Measurements from ENCODE around the gene CDKAL1. TPM values are rescaled to one million over a fixed set of nuclear protein-coding genes. Genes with fewer than 3 reads are reported as not detected.
"Not testable (repeated sequence)": the region's sequence is repeated elsewhere in the genome, so short reads cannot be mapped to it uniquely, and the experiment has no call there.

CDKAL1 gene
- total RNA-seq, 1 donor = 26.8 TPM

DNA sequence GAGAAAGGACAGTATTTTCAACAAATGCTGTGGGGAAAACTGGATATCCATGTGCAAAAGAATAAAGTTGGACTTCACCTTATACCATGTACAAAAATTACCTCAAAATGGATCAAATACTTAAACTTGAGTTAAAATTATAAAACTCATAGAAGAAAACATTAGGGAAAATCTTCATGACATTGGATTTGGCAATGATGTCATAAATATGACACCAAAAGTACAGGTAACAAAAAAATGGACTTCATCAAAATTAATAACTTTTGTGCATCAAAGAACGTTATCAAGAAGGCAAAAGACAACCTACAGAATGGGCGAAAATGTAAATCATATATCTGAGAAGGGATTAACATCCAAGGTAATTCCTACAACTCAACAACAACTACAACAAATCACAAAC lies 704.0 kb downstream of the CDKAL1 start:
- DNase-seq (ENCODE audit: low read depth) = no peak
- TF ChIP-seq, protein P1, sequence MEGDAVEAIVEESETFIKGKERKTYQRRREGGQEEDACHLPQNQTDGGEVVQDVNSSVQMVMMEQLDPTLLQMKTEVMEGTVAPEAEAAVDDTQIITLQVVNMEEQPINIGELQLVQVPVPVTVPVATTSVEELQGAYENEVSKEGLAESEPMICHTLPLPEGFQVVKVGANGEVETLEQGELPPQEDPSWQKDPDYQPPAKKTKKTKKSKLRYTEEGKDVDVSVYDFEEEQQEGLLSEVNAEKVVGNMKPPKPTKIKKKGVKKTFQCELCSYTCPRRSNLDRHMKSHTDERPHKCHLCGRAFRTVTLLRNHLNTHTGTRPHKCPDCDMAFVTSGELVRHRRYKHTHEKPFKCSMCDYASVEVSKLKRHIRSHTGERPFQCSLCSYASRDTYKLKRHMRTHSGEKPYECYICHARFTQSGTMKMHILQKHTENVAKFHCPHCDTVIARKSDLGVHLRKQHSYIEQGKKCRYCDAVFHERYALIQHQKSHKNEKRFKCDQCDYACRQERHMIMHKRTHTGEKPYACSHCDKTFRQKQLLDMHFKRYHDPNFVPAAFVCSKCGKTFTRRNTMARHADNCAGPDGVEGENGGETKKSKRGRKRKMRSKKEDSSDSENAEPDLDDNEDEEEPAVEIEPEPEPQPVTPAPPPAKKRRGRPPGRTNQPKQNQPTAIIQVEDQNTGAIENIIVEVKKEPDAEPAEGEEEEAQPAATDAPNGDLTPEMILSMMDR (IDR thresholded peaks at IDR 0.05; ENCODE audit: insufficient read depth, low read depth, low read length) = no peak
- no peak overlapping the region for H3K4me3 ChIP-seq (ENCODE audit: low read depth, low read length)

DNA sequence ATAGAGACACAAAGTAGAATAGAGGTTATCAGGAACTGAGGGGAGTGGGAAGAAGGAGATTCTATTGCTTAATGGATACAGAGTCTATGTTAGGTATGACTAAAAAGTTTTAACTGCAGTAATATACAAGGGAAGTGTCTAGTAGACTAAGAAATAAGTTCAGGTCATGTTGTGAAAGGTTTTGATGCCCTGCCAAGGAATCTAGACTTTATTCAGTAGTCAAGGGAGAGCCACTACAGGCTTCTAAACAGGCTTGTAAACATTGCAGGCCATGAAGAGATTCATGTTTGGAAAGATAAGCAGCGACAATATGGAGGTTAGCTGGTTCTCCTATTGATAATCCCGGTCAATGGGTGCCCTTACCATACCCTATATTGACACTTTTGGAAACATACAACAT lies 706.5 kb downstream of the CDKAL1 start:
- DNase-seq (ENCODE audit: low read depth) = peak; percentile 55
- TF ChIP-seq, protein P1 (IDR thresholded peaks at IDR 0.05; ENCODE audit: insufficient read depth, low read depth, low read length) = no peak
- H3K4me3 ChIP-seq (ENCODE audit: low read depth, low read length) = no peak overlapping the region

DNA sequence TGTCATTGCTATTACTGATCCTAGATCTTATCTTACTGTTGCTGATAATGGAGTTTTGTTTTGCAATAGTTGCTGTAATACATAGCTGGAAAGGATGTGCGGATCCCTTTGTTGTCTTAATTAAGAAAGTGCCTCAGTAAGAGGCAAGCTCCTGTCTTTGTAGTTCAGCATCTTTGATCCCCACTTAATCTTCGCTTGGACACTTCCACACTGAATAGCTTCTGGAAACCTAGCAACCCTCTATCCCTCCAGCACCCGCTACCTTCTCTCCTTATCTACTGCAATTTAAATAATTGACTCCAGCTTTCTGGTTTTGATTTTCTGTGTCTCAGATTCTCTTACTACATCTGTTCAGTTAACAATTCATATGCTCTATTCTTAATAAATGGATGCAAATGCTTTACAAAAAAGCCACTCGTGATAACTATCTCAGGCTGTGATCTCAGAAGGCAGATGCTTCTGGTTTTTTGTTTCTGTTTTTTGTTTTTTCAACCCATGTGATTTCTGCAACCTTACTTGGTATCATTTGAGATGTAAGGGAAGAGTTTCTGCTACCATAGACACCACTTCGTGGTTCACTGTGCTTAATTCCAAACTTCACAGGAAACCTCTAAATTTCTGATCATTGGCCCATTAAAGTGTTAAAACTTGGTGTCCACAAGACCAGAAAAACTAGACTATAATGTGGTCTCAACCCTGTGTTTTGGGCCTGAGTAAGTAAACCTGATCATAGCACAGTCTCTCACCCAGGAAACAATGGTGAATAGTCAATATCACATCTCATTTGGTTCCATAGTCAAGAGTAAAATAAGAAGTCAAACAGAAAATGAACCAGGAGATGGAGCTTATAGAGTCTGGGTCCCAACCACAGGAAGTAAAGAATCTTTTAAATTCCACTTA lies 707.2 kb downstream of the CDKAL1 start:
- H3K4me3 ChIP-seq (ENCODE audit: low read depth, low read length) = no peak overlapping the region
- no peak for DNase-seq (ENCODE audit: low read depth)
- TF ChIP-seq, protein P1 (IDR thresholded peaks at IDR 0.05; ENCODE audit: insufficient read depth, low read depth, low read length) = no peak

DNA sequence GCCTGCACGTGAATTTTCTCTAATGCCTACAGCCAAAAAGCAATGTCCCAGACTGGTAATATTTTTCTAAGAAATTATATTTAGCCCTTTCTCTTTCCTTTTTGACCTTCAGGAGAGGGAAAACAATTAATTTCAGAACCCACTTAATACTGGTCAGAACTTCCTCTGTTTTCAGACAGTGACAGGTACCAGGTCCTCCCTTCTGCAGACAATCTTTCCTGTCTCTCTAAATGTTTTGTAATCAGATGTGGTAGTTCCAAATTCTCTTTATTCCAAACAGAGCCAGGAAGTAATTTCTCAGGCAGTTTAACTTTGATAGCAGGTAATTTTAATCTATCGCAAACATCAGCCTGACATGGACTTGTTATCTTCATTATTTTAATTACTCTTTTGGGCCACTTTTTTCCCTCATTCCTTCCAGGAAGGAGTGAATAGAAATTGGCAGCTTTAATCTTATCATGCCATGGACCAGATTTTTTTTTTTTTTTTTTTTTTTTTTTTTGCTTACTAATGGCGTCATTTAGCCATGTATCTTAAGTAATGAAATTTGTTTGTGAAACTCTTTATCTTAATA lies 710.7 kb downstream of the CDKAL1 start:
- no peak overlapping the region for H3K4me3 ChIP-seq (ENCODE audit: low read depth, low read length)
- TF ChIP-seq, protein P1 (IDR thresholded peaks at IDR 0.05; ENCODE audit: insufficient read depth, low read depth, low read length) = no peak
- no peak for DNase-seq (ENCODE audit: low read depth)

DNA sequence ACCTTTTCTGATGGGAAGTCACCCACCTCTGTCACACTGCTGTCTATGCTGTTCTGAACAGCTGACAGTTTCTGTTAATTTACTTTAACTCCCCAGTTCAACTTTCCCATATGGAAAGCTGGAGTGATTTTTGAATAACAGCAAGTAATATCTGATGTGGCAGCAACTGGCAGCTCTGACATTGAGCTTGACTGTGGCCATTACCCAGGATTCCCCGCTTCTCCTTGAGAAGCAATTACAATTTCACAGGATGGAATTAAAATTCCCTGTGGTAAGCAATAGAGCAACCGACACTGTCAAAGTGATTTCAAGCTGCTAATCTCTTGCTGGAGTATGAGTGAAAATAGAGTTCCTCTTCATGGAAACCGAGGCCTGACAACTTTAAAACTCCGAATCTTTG lies 711.2 kb downstream of the CDKAL1 start:
- H3K4me3 ChIP-seq (ENCODE audit: low read depth, low read length) = no peak overlapping the region
- TF ChIP-seq, protein P1 (IDR thresholded peaks at IDR 0.05; ENCODE audit: insufficient read depth, low read depth, low read length) = no peak
- no peak for DNase-seq (ENCODE audit: low read depth)

DNA sequence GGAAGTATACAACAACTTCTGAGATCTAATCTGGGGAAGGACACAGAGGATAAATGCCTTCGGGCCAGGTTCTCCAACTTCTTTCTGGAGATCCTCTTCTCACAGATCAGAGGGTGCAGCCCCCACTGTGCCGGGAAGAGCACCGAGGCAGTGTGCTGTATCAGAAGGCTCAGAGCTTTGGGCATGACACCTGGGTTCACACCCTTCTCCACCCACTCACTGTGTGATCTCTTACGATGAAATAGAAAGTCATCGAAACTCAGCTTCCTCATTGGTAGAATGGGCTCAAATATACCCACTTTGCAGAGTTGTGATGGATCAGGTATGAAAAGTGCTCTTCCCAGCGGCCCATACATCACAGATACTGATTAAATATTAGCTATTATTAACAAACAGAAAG lies 711.8 kb downstream of the CDKAL1 start:
- no peak overlapping the region for H3K4me3 ChIP-seq (ENCODE audit: low read depth, low read length)
- DNase-seq (ENCODE audit: low read depth) = no peak
- TF ChIP-seq, protein P1 (IDR thresholded peaks at IDR 0.05; ENCODE audit: insufficient read depth, low read depth, low read length) = no peak

DNA sequence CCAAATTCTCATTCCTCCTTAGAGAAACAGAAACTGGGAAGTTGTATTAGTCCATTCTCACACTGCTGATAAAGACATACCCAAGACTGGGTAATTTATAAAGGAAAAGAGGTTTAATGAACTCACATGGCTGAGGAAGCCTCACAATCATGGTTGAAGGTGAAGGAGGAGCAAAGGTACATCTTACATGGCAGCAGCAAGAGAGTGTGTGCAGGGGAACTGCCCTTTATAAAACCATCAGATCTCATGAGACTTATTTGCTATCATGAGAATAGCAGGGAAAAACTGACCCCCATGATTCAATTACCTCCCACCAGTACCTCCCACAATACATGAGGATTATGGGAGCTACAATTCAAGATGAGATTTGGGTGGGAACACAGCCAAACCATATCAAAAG lies 720.2 kb downstream of the CDKAL1 start:
- not testable (repeated sequence) for H3K4me3 ChIP-seq (ENCODE audit: low read depth, low read length); DNase-seq (ENCODE audit: low read depth)

Measured in fibroblast of villous mesenchyme (primary cell).